Mesothelial cell of epicardium (in vitro differentiated cells): ENCODE results near the gene TRPV3. TPM values are rescaled to one million over a fixed set of nuclear protein-coding genes. Genes with fewer than 3 reads are reported as not detected.
"Not testable (repeated sequence)": the region's sequence is repeated elsewhere in the genome, so short reads cannot be mapped to it uniquely, and the experiment has no call there.

Source experiments
- DNase-seq, 2 experiments: peaks; one replicate each; pipeline ENCODE4 v3.0.0; 2021; ENCODE audit warnings: low spot score in 2 of 2; ENCODE audit not compliant: unreplicated experiment in 2 of 2
- H3K27ac Mint-ChIP-seq: 2 replicates; pipeline ENCODE4 v1.8.0; 2021; ENCODE audit warnings: mixed read lengths
- H3K27me3 Mint-ChIP-seq: 2 replicates; pipeline ENCODE4 v1.8.0; 2021; ENCODE audit warnings: low read depth, mixed read lengths
- H3K36me3 Mint-ChIP-seq: 2 replicates; pipeline ENCODE4 v1.8.0; 2021; ENCODE audit warnings: mixed read lengths
- H3K4me1 Mint-ChIP-seq: 2 replicates; pipeline ENCODE4 v1.8.0; 2021; ENCODE audit warnings: mixed read lengths
- H3K4me3 Mint-ChIP-seq: 2 replicates; pipeline ENCODE4 v1.8.0; 2021; ENCODE audit warnings: mild to moderate bottlenecking, moderate library complexity, mixed read lengths
- H3K9me3 Mint-ChIP-seq: 2 replicates; pipeline ENCODE4 v1.8.0; 2021; ENCODE audit warnings: mixed read lengths
- total RNA-seq: library from RNA; stranded (reverse); gene quantifications from 3 replicates; pipeline ENCODE4 v1.2.1, GENCODE V29; 2021
- TF ChIP-seq, protein P1 (sequence below): fragments of 200-600 bp; sonication (generic); IDR thresholded peaks from one replicate; pipeline ENCODE4 v1.5.0; 2021; ENCODE audit warnings: antibody characterized with exemption; ENCODE audit not compliant: unreplicated experiment

Gene TRPV3
- total RNA-seq, 1 donor from 2014 or later: 3.6 TPM

GRCh38 chr17:3475251-3475685, 82.3 kb downstream of the TRPV3 start:
- no peaks in the 10 kb centered on the region for H3K9me3 Mint-ChIP-seq
- peaks cover 8% of the 10 kb centered on the region for H3K4me1 Mint-ChIP-seq
- no peak for DNase-seq
- H3K27ac Mint-ChIP-seq: peak overlapping the region; percentile 56
- TF ChIP-seq, protein P1, sequence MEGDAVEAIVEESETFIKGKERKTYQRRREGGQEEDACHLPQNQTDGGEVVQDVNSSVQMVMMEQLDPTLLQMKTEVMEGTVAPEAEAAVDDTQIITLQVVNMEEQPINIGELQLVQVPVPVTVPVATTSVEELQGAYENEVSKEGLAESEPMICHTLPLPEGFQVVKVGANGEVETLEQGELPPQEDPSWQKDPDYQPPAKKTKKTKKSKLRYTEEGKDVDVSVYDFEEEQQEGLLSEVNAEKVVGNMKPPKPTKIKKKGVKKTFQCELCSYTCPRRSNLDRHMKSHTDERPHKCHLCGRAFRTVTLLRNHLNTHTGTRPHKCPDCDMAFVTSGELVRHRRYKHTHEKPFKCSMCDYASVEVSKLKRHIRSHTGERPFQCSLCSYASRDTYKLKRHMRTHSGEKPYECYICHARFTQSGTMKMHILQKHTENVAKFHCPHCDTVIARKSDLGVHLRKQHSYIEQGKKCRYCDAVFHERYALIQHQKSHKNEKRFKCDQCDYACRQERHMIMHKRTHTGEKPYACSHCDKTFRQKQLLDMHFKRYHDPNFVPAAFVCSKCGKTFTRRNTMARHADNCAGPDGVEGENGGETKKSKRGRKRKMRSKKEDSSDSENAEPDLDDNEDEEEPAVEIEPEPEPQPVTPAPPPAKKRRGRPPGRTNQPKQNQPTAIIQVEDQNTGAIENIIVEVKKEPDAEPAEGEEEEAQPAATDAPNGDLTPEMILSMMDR: no peak
- H3K4me3 Mint-ChIP-seq: no peak overlapping the region
- peaks cover 10% of the 10 kb centered on the region for H3K27me3 Mint-ChIP-seq
- H3K36me3 Mint-ChIP-seq: no peaks in the 10 kb centered on the region

GRCh38 chr17:3474212-3474611, 83.4 kb downstream of the TRPV3 start:
- peaks cover 8% of the 10 kb centered on the region for H3K4me1 Mint-ChIP-seq
- no peaks in the 10 kb centered on the region for H3K9me3 Mint-ChIP-seq
- TF ChIP-seq, protein P1: no peak
- DNase-seq: no peak
- no peak overlapping the region for H3K27ac Mint-ChIP-seq
- H3K4me3 Mint-ChIP-seq: no peak overlapping the region
- peaks cover 6% of the 10 kb centered on the region for H3K27me3 Mint-ChIP-seq
- no peaks in the 10 kb centered on the region for H3K36me3 Mint-ChIP-seq

DNA sequence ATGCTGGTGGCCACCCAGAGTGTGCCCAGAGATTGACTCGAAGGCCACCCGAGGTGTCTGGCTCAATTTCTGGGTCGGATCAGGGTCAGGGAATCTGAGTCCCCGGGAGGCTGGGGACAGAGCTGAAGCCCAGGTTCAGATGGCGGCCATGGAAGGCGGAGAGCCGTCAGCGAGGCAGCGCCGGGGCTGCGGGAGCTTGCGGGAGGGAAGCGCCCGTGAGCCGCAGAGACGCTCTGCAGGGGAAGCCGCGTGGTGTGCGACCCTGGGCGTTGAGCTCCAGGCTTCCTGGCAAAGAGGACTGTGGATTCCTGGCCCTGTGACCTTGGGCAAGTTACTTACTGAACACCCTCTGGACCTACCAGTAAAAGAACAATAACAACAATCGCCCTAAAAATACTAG, 85.5 kb downstream of the TRPV3 start:
- no peak for DNase-seq
- Mint-ChIP-seq H3K4me3 (no peak overlapping the region), H3K36me3 (no peaks in the 10 kb centered on the region), H3K9me3 (no peaks in the 10 kb centered on the region), H3K4me1 (peaks cover 8% of the 10 kb centered on the region), H3K27me3 (no peaks in the 10 kb centered on the region), H3K27ac (no peak overlapping the region)
- TF ChIP-seq, protein P1: no peak

DNA sequence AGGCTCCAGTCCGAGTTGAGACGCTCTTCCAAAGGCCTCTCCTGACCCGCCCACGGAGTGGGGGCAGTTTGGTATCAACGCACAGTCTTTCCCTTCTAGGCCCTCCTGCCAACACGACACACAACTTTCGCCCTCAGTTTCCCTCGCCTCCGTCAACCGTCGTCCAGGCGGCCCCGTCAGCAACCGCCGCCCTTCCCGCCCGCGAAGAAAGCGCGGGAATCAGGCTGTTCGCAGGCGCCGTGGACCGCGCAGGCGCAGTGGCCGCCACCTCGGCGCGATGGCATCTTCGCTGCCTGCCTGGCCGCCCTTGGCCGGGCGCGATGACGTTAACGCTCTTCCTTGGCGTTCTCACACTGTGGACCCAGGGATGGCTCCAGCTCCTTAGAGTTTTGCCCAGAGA, 86.0 kb downstream of the TRPV3 start, which contains the start of gene SPATA22:
TSS of gene SPATA22 (minus strand) at position 221 of the 400 bp plus-strand sequence. CDS start 2,494 bp downstream, outside the sequence.
- Mint-ChIP-seq H3K9me3 (no peaks in the 10 kb centered on the region), H3K27ac (no peak within 1 kb of the TSS), H3K27me3 (no peaks in the 10 kb centered on the region), H3K4me3 (no peak within 1 kb of the TSS), H3K36me3 (no peaks in the 10 kb centered on the region), H3K4me1 (peaks cover 8% of the 10 kb centered on the region)
- no peak for DNase-seq
- TF ChIP-seq, protein P1: no peak

- no peaks in the 10 kb centered on the region for H3K27me3 Mint-ChIP-seq
- TF ChIP-seq, protein P1: no peak
- H3K9me3 Mint-ChIP-seq: no peaks in the 10 kb centered on the region
- H3K36me3 Mint-ChIP-seq: no peaks in the 10 kb centered on the region
- DNase-seq: no peak
- no peak overlapping the region for H3K27ac Mint-ChIP-seq
- H3K4me1 Mint-ChIP-seq: peaks cover 1% of the 10 kb centered on the region
- no peak overlapping the region for H3K4me3 Mint-ChIP-seq
Measured at GRCh38 chr17:3469529-3469928, 88.1 kb downstream of the TRPV3 start.

GRCh38 chr17:3466355-3466754, 91.3 kb downstream of the TRPV3 start:
- not testable (repeated sequence) for H3K4me3 Mint-ChIP-seq, H3K27me3 Mint-ChIP-seq, H3K27ac Mint-ChIP-seq

More at GRCh38 chr17:3466355-3466754, 91.3 kb downstream of the TRPV3 start:
- H3K9me3 Mint-ChIP-seq, H3K36me3 Mint-ChIP-seq, H3K4me1 Mint-ChIP-seq, DNase-seq: not testable (repeated sequence)

Other genes starting within 250 kb of the TRPV3 start
- not detected in 3 replicates for gene OR3A2, start 171.5 kb downstream of the TRPV3 start, total RNA-seq
- gene OR1E1, start 159.4 kb downstream of the TRPV3 start, total RNA-seq: not detected in 3 replicates
- gene OR3A3, start 146.4 kb downstream of the TRPV3 start, total RNA-seq: not detected in 3 replicates
- gene OR1E2, start 124.0 kb downstream of the TRPV3 start, total RNA-seq: not detected in 3 replicates
- not detected in 3 replicates for gene SPATA22, start 86.0 kb downstream of the TRPV3 start, total RNA-seq
- 0.07 to 0.16 TPM in 2 of 3 replicates, not detected in the other for gene ASPA, start 81.8 kb downstream of the TRPV3 start, total RNA-seq
- gene TRPV1, start 51.6 kb upstream of the TRPV3 start, total RNA-seq: 9.5 to 14.2 TPM (median 11.6 TPM) in 3 replicates
- 17.6 to 19.3 TPM (median 18.9 TPM) in 3 replicates for gene SHPK, start 78.4 kb upstream of the TRPV3 start, total RNA-seq
- 11.1 to 13.4 TPM (median 12.0 TPM) in 3 replicates for gene CTNS, start 78.9 kb upstream of the TRPV3 start, total RNA-seq
- 133 to 136 TPM (median 135 TPM) in 3 replicates for gene TAX1BP3, start 110.8 kb upstream of the TRPV3 start, total RNA-seq
- 33.1 to 36.5 TPM (median 33.6 TPM) in 3 replicates for gene EMC6, start 111.0 kb upstream of the TRPV3 start, total RNA-seq
- gene P2RX5, start 138.3 kb upstream of the TRPV3 start, total RNA-seq: 0.18 to 0.66 TPM (median 0.24 TPM) in 3 replicates
- 4.2 to 5.2 TPM (median 4.4 TPM) in 3 replicates for gene HASPIN, start 166.1 kb upstream of the TRPV3 start, total RNA-seq
- gene ITGAE, start 243.4 kb upstream of the TRPV3 start, total RNA-seq: 19.8 to 20.6 TPM (median 20.4 TPM) in 3 replicates